CD4-positive, alpha-beta T cell (primary cell): ENCODE data around the gene CNTN4. TPM values are rescaled to one million over a fixed set of nuclear protein-coding genes. Genes with fewer than 3 reads are reported as not detected.

Experiments used
- ATAC-seq: fragments of 200-7000 bp; cut with Tn5 transposase; one replicate; pipeline ENCODE4 v1.10.0; 2022; ENCODE audit warnings: mild to moderate bottlenecking; ENCODE audit not compliant: poor library complexity
- CTCF ChIA-PET: fragments of 350-600 bp; sonication (Branson Sonifier 250); formaldehyde crosslinking; loops from one replicate; lab custom pipeline; 2021; ENCODE audit warnings: antibody characterized with exemption, inconsistent platforms; lab: Charles Lee
- POLR2A ChIA-PET: fragments of 350-600 bp; sonication (Branson Sonifier 250); formaldehyde crosslinking; loops from one replicate; lab custom pipeline; 2021; ENCODE audit warnings: antibody characterized with exemption, inconsistent platforms; lab: Charles Lee
- DNase-seq, 14 experiments: peaks; one replicate each; pipeline ENCODE4 v3.0.0-alpha.2; 2013 to 2020; ENCODE audit warnings: mixed read lengths in 2 of 14
- H3K27ac ChIP-seq, 2 donors: one replicate each; pipeline versions ENCODE4 v1.5.1 to v1.7.0; 2013; ENCODE audit warnings: low read length in 2 of 2, low read depth in 1 of 2, mild to moderate bottlenecking in 1 of 2
- H3K27me3 ChIP-seq, 2 experiments: 1 replicate in 1 of 2; 2 replicates in 1 of 2; pipeline versions ENCODE4 v1.6.1 to v1.7.0; 2013; ENCODE audit warnings: low read length in 2 of 2, control low read depth in 1 of 2, mild to moderate bottlenecking in 1 of 2, moderate library complexity in 1 of 2; ENCODE audit not compliant: insufficient read depth in 2 of 2, control insufficient read depth in 1 of 2
- H3K36me3 ChIP-seq: one replicate; pipeline ENCODE4 v1.6.1; 2013; ENCODE audit warnings: low read length, control low read depth; ENCODE audit not compliant: insufficient read depth
- H3K4me1 ChIP-seq: one replicate; pipeline ENCODE4 v1.6.1; 2013; ENCODE audit warnings: low read length, control low read depth; ENCODE audit not compliant: insufficient read depth
- H3K4me3 ChIP-seq: one replicate; pipeline ENCODE4 v1.5.1; 2013; ENCODE audit warnings: mild to moderate bottlenecking, low read length, moderate library complexity
- H3K9me3 ChIP-seq, 2 experiments: 1 replicate in 1 of 2; 2 replicates in 1 of 2; pipeline versions ENCODE4 v1.6.1 to v1.7.0; 2013; ENCODE audit warnings: low read length in 2 of 2, mild to moderate bottlenecking in 2 of 2, control low read depth in 1 of 2, moderate library complexity in 1 of 2; ENCODE audit not compliant: control insufficient read depth in 1 of 2, insufficient read depth in 1 of 2
- H3K27ac Mint-ChIP-seq: one replicate; pipeline ENCODE4 v1.8.0; 2020; ENCODE audit warnings: mixed read lengths
- H3K27me3 Mint-ChIP-seq: one replicate; pipeline ENCODE4 v1.8.0; 2021; ENCODE audit warnings: mixed read lengths
- H3K36me3 Mint-ChIP-seq: one replicate; pipeline ENCODE4 v1.8.0; 2021; ENCODE audit warnings: low read depth, mixed read lengths
- H3K4me1 Mint-ChIP-seq: one replicate; pipeline ENCODE4 v1.8.0; 2021; ENCODE audit warnings: low read depth, mixed read lengths
- H3K4me3 Mint-ChIP-seq: one replicate; pipeline ENCODE4 v1.8.0; 2020; ENCODE audit warnings: mild to moderate bottlenecking, mixed read lengths
- H3K9me3 Mint-ChIP-seq: one replicate; pipeline ENCODE4 v1.8.0; 2020; ENCODE audit warnings: mixed read lengths
- intact Hi-C, 2 experiments: fragments of 100-400 bp; cut with DNase I in 1 of 2; cut with micrococcal nuclease in 1 of 2; formaldehyde crosslinking; loops; one replicate each; pipeline versions ENCODE4 v1.15.1 to v1.9.0; 2023 to 2025; cut with DNase I, micrococcal nuclease
- total RNA-seq, 174 experiments: library from RNA in 2 of 174; stranded (reverse) in 2 of 174; gene quantifications; one replicate each; pipeline ENCODE4 v1.2.3 and lab custom pipeline; 2021 to 2026
- TF ChIP-seq, protein P1 (sequence below): fragments of 200-600 bp; IDR thresholded peaks from one replicate; pipeline ENCODE4 v1.8.0; 2022; ENCODE audit warnings: antibody characterized with exemption, mild to moderate bottlenecking

Gene CNTN4
- total RNA-seq, 2 experiments from 2014 or later: not detected

DNA sequence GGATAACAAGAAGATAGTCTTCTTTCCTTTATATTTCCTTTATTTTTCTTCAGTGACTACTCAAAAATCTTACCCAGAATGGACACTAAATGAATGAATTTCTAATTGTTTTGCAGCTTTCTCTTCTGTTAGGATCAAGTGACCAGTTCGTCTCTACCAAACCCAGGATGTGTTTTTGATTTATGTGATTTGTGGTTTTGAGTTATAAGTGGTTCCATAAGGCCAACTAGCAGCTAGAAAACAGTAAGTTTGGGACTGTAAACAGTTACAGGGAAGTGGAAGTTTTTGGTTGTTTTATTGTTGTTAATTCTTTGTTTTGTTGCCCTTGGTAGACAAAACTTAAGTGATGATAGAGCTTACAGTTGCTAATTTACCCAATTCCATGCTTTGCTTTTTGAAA is 555.0 kb downstream of the CNTN4 start:
- H3K9me3 Mint-ChIP-seq: no peaks in the 10 kb centered on the region
- TF ChIP-seq, protein P1, sequence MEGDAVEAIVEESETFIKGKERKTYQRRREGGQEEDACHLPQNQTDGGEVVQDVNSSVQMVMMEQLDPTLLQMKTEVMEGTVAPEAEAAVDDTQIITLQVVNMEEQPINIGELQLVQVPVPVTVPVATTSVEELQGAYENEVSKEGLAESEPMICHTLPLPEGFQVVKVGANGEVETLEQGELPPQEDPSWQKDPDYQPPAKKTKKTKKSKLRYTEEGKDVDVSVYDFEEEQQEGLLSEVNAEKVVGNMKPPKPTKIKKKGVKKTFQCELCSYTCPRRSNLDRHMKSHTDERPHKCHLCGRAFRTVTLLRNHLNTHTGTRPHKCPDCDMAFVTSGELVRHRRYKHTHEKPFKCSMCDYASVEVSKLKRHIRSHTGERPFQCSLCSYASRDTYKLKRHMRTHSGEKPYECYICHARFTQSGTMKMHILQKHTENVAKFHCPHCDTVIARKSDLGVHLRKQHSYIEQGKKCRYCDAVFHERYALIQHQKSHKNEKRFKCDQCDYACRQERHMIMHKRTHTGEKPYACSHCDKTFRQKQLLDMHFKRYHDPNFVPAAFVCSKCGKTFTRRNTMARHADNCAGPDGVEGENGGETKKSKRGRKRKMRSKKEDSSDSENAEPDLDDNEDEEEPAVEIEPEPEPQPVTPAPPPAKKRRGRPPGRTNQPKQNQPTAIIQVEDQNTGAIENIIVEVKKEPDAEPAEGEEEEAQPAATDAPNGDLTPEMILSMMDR: no peak
- no peak overlapping the region for H3K4me3 Mint-ChIP-seq
- DNase-seq (no peak), ATAC-seq (no peak)
- Histone ChIP-seq H3K36me3 (no peaks in the 10 kb centered on the region), H3K27ac (no peak overlapping the region), H3K27me3 (peaks cover 0 to 6% of the 10 kb centered on the region in 2 experiments), H3K4me1 (no peaks in the 10 kb centered on the region), H3K9me3 (no peaks in the 10 kb centered on the region), H3K4me3 (no peak overlapping the region)
- POLR2A ChIA-PET: no interaction called here
- no peaks in the 10 kb centered on the region for H3K4me1 Mint-ChIP-seq
- H3K36me3 Mint-ChIP-seq: no peaks in the 10 kb centered on the region
- no peak overlapping the region for H3K27ac Mint-ChIP-seq
- peaks cover 4% of the 10 kb centered on the region for H3K27me3 Mint-ChIP-seq
- CTCF ChIA-PET: no interaction called here
- intact Hi-C loops: no loop called here

DNA sequence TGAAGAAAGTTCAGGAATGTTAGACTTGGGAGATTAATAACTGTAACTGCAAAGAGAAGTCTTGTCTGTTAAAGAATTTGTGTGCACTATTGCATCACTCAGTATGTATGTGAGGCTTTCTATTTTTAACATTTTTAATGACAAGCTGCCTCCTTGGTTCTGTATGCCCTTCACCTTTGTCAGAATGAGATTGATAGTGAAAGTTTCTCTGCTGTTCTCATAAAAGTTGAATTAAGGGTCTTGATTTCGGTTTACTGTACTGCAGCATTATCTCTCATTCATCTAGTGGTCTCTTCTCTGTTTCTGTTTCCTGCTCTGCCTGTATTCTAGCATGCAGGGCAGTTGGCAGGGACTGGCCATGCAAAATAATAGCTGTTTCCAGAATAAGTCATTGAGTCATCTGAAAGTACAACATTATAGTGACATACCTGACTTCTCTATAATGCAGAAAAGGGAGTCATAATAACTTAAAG is 556.6 kb downstream of the CNTN4 start:
- Mint-ChIP-seq H3K27me3 (peaks cover 4% of the 10 kb centered on the region), H3K36me3 (no peaks in the 10 kb centered on the region), H3K27ac (no peak overlapping the region), H3K4me3 (no peak overlapping the region), H3K9me3 (no peaks in the 10 kb centered on the region), H3K4me1 (no peaks in the 10 kb centered on the region)
- Histone ChIP-seq H3K4me3 (no peak overlapping the region), H3K36me3 (no peaks in the 10 kb centered on the region), H3K9me3 (no peaks in the 10 kb centered on the region), H3K4me1 (no peaks in the 10 kb centered on the region), H3K27me3 (peaks cover 0 to 6% of the 10 kb centered on the region in 2 experiments), H3K27ac (no peak overlapping the region)
- intact Hi-C loops: no loop called here
- ChIA-PET POLR2A (no interaction called here), CTCF (no interaction called here)
- TF ChIP-seq, protein P1: no peak
- no peak for ATAC-seq
- DNase-seq: no peak

DNA sequence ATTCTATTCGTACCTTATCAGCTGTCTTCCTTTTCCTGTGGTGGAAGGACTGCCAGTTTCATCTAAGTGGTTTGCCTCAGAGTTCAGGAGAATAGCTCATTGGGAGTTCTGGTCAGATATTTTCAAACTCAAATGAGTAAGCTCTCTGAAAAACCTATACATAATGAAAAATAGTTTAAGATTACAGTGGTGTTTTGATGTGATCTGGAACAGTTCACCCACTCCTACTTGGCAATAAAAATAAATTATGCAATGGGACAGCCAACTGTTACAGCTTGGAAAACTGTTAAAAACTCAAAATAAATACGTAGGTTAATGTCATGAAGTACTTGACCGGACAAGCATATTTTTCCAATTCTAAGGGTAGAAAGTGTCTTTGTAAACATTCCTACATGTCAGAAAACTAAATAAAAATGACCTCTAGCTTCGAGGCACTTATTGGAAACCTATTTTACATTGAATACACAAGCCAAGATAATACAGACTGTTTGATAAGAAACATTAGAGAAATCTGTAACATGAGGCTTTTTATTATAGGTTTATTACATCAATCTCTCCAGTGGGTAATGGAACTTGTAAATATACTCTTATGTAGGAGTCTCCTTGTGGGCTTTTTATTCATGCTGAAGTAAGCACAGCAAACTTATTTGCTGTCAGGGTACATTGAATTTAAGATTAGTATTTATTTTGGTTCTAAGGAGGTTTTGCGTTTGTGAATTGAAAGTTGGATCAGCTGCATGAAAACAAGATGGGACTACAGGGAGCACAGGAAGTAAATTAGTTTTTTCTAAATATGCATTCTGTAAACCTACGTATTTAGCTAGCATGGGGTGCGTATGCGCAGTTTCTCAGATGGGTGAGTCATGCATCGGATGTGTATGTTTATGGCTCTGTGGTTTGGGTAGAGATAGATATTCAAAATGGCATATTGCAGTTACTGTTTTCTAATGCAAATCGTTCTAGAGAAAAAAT is 558.4 kb downstream of the CNTN4 start:
- ChIA-PET POLR2A (no interaction called here), CTCF (no interaction called here)
- Histone ChIP-seq H3K4me1 (no peaks in the 10 kb centered on the region), H3K27ac (no peak overlapping the region), H3K4me3 (no peak overlapping the region), H3K27me3 (peaks cover 0 to 6% of the 10 kb centered on the region in 2 experiments), H3K36me3 (no peaks in the 10 kb centered on the region), H3K9me3 (no peaks in the 10 kb centered on the region)
- H3K27me3 Mint-ChIP-seq: peaks cover 4% of the 10 kb centered on the region
- no peak overlapping the region for H3K27ac Mint-ChIP-seq
- H3K4me3 Mint-ChIP-seq: no peak overlapping the region
- H3K36me3 Mint-ChIP-seq: no peaks in the 10 kb centered on the region
- intact Hi-C loops: no loop called here
- TF ChIP-seq, protein P1: no peak
- no peaks in the 10 kb centered on the region for H3K4me1 Mint-ChIP-seq
- ATAC-seq: no peak
- no peaks in the 10 kb centered on the region for H3K9me3 Mint-ChIP-seq
- no peak for DNase-seq
